K562 (cell line): Measurements from ENCODE around the gene HPDL. TPM values are rescaled to one million over a fixed set of nuclear protein-coding genes. Genes with fewer than 3 reads are reported as not detected.

Experiments
- ARID3A ChIP-seq: IDR thresholded peaks from 2 replicates; pipeline ENCODE4 v1.6.1; 2012; ENCODE audit warnings: low read depth, low read length, improper control_type of control experiment, borderline replicate concordance
- BACH1 ChIP-seq: fragments of 200-800 bp; sonication (Bioruptor generic); IDR thresholded peaks from 2 replicates; pipeline ENCODE4 v1.6.1; 2016; ENCODE audit warnings: missing genetic modification characterization, missing compliant biosample characterization
- CC2D1A ChIP-seq: fragments of 450-650 bp; IDR thresholded peaks from 2 replicates; pipeline ENCODE4 v1.6.1; 2017; ENCODE audit warnings: mild to moderate bottlenecking
- CTCF ChIP-seq, 3 experiments: IDR thresholded peaks in 2 of 3; conservative IDR thresholded peaks in 1 of 3; 2 replicates each; pipeline ENCODE4 v1.5.1; 2011 to 2012; ENCODE audit warnings: low read length in 3 of 3, mild to moderate bottlenecking in 3 of 3, control low read depth in 2 of 3, improper control_type of control experiment in 1 of 3, inconsistent platforms in 1 of 3, low read depth in 1 of 3, mixed read lengths in 1 of 3, moderate library complexity in 1 of 3; ENCODE audit not compliant: insufficient read depth in 2 of 3
- ELK3 ChIP-seq: fragments of 450-650 bp; formaldehyde crosslinking; IDR thresholded peaks from 2 replicates; pipeline ENCODE4 v1.4.0; 2020; ENCODE audit warnings: mild to moderate bottlenecking
- EWSR1 ChIP-seq: fragments of 450-650 bp; IDR thresholded peaks from 2 replicates; pipeline ENCODE4 v1.6.1; 2018; ENCODE audit warnings: borderline replicate concordance, mild to moderate bottlenecking, low read depth, moderate library complexity; ENCODE audit not compliant: partially characterized antibody
- NFYB ChIP-seq: IDR thresholded peaks from 2 replicates; pipeline ENCODE4 v1.6.1; 2011; ENCODE audit warnings: mild to moderate bottlenecking, moderate library complexity; ENCODE audit not compliant: insufficient read length; ENCODE audit errors: extremely low read depth
- PBX2 ChIP-seq, 2 experiments: IDR thresholded peaks in 1 of 2; conservative IDR thresholded peaks in 1 of 2; 2 replicates each; pipeline ENCODE4 v1.6.1; 2016; ENCODE audit warnings: low read depth in 2 of 2, mild to moderate bottlenecking in 1 of 2, missing compliant biosample characterization in 1 of 2, missing genetic modification characterization in 1 of 2, moderate library complexity in 1 of 2
- PKNOX1 ChIP-seq: fragments of 450-650 bp; IDR thresholded peaks from 2 replicates; pipeline ENCODE4 v1.6.1; 2016
- RAD21 ChIP-seq, 2 experiments: fragments of 250-450 bp in 1 of 2; fragments of 450-650 bp in 1 of 2; sonication (Bioruptor Pico) in 1 of 2; formaldehyde crosslinking in 1 of 2; IDR thresholded peaks in 1 of 2; conservative IDR thresholded peaks in 1 of 2; 2 replicates each; pipeline versions ENCODE4 v1.4.0 to v1.8.0; 2020 to 2022; ENCODE audit warnings: mild to moderate bottlenecking in 2 of 2, moderate library complexity in 1 of 2
- SMC3 ChIP-seq: conservative IDR thresholded peaks from 2 replicates; pipeline ENCODE4 v1.6.1; 2011; ENCODE audit warnings: low read depth, low read length, improper control_type of control experiment; ENCODE audit not compliant: insufficient read depth
- TEAD1 ChIP-seq, 2 experiments: fragments of 450-650 bp in 1 of 2; sonication (generic) in 1 of 2; formaldehyde crosslinking; IDR thresholded peaks; 2 replicates each; pipeline versions ENCODE4 v1.4.0 to v1.8.0; 2020 to 2022; ENCODE audit warnings: mild to moderate bottlenecking in 2 of 2, missing genetic modification reagents in 1 of 2
- ZBTB26 ChIP-seq: fragments of 450-650 bp; formaldehyde crosslinking; IDR thresholded peaks from 2 replicates; pipeline ENCODE4 v1.4.0; 2022; ENCODE audit warnings: missing genetic modification characterization
- ZNF436 ChIP-seq: fragments of 250-450, 450-650 bp; sonication (Bioruptor Pico); formaldehyde crosslinking; IDR thresholded peaks from 2 replicates; pipeline ENCODE4 v1.7.0; 2020; ENCODE audit warnings: mild to moderate bottlenecking
- polyA plus RNA-seq, 8 experiments: library from polyadenylated mRNA; depleted of rRNA in 4 of 8; stranded (reverse) in 5 of 8; unstranded in 3 of 8; fragments of >200 nt; fragmentation: Nextera tagmentation in 2 of 8; fragmentation: Illumina TruSeq in 1 of 8; extraction: Ambion mirVana in 2 of 8; extraction: Trizol in 1 of 8; gene quantifications; 2 replicates each; pipeline versions ENCODE4 v1.2.1 to v1.2.3, GENCODE V29; 2011 to 2014; ENCODE audit warnings: inconsistent platforms in 1 of 8, missing spikeins in 1 of 8
- total RNA-seq, 7 experiments: library from RNA; depleted of rRNA in 6 of 7; stranded (reverse); fragments of >200 nt in 6 of 7; fragmentation: Illumina TruSeq in 2 of 7; extraction: Trizol in 2 of 7; gene quantifications; 2 replicates each; pipeline versions ENCODE4 v1.2.1 to v1.2.3, GENCODE V29; 2011 to 2021; ENCODE audit warnings: low replicate concordance in 1 of 7

HPDL gene
- total and polyA plus RNA-seq, 9 of the 15 experiments (the other 6 are each of a cell fraction or from before 2014, with no cell fraction given), result not detected

- TF ChIP-seq ZBTB26 (CRISPR knock-in tag) (no peak), SMC3 (peak; percentile 50; the same call in 1 of the 2 replicates), CTCF (IDR thresholded peaks at IDR 0.05 in 2 of 3, conservative IDR thresholded peaks at IDR 0.05 in 1 of 3; ENCODE audit: insufficient read depth in 2 of 3, low read depth in 1 of 3, low read length in 3 of 3) (peak; percentile 74 to 96 (median 78)), ARID3A (peak; percentile 68; the same call in 1 of the 2 replicates), PKNOX1 (0 out of 2 replicates have a peak, but pooled peaks have one; percentile 4), ZNF436 (no peak), ELK3 (CRISPR knock-in tag) (no peak), BACH1 (tag) (0 out of 2 replicates have a peak, but pooled peaks have one; percentile 8), TEAD1 (CRISPR knock-in tag; IDR thresholded peaks at IDR 0.05) (no peak), NFYB (no peak), RAD21 (CRISPR knock-in tag; conservative IDR thresholded peaks at IDR 0.05 in 1 of 2, IDR thresholded peaks at IDR 0.05 in 1 of 2) (peak; percentile 93 to 98), PBX2 (CRISPR knock-in tag; IDR thresholded peaks at IDR 0.05; ENCODE audit: low read depth) (no peak), PBX2 (tag; conservative IDR thresholded peaks at IDR 0.05; ENCODE audit: low read depth) (peak; percentile 46; the same call in 1 of the 2 replicates), CC2D1A (0 out of 2 replicates have a peak, but pooled peaks have one; percentile 16), EWSR1 (no peak)
Measured at GRCh38 chr1:45359882-45360513, 33.3 kb downstream of the HPDL start (continued).
